Stimulated activated CD4-positive, alpha-beta T cell treated with anti-CD3 and anti-CD28 coated beads, Interleukin-2, amount 100 ng/mL, for 48 hours (primary cell): Measurements from ENCODE around the gene GPX4.
A peak's percentile ranks its signal among the peaks of the same experiment; 100 is the strongest.
"Not testable (repeated sequence)": the region's sequence is repeated elsewhere in the genome, so short reads cannot be mapped to it uniquely, and the experiment has no call there.

Experiments used
- DNase-seq, 2 donors: peaks; one replicate each; pipeline ENCODE4 v3.0.0-alpha.2; 2020

GPX4 gene

GRCh38 chr19:1115646-1116420, 12.0 kb downstream of the GPX4 start:
- no peak for DNase-seq

GRCh38 chr19:1116726-1117581, 13.2 kb downstream of the GPX4 start:
- DNase-seq = no peak

GRCh38 chr19:1117654-1118053, 13.9 kb downstream of the GPX4 start:
- DNase-seq = no peak

- no peak for DNase-seq
Observed at GRCh38 chr19:1118999-1119398, 15.2 kb downstream of the GPX4 start.

GRCh38 chr19:1119475-1120217, 15.9 kb downstream of the GPX4 start:
- DNase-seq = no peak

GRCh38 chr19:1121395-1121794, 17.6 kb downstream of the GPX4 start:
- no peak for DNase-seq

GRCh38 chr19:1122021-1122971, 18.5 kb downstream of the GPX4 start:
- DNase-seq = no peak

GRCh38 chr19:1122972-1123363, 19.2 kb downstream of the GPX4 start:
- peak; percentile 73 for DNase-seq

GRCh38 chr19:1123381-1123780, 19.6 kb downstream of the GPX4 start:
- no peak for DNase-seq

GRCh38 chr19:1123885-1124677, 20.3 kb downstream of the GPX4 start:
- DNase-seq = no peak

- DNase-seq = no peak
Observed at GRCh38 chr19:1125601-1126467, 22.0 kb downstream of the GPX4 start.

- DNase-seq = no peak
Observed at GRCh38 chr19:1126984-1127760, 23.4 kb downstream of the GPX4 start.

- DNase-seq = no peak
Observed at GRCh38 chr19:1128106-1128505, 24.3 kb downstream of the GPX4 start.

- not testable (repeated sequence) for DNase-seq
Observed at GRCh38 chr19:1129084-1129483, 25.3 kb downstream of the GPX4 start.

- DNase-seq = no peak
Observed at GRCh38 chr19:1129535-1129934, 25.7 kb downstream of the GPX4 start.

- DNase-seq = peak; percentile 18 to 34
Observed at GRCh38 chr19:1130771-1131717, 27.2 kb downstream of the GPX4 start.

GRCh38 chr19:1131718-1132551, 28.1 kb downstream of the GPX4 start:
- peak; percentile 83 to 86 for DNase-seq
